GM18502 (cell line): ENCODE data around the gene IL17D.

Experiments used
- ATAC-seq: cut with Tn5 transposase; IDR thresholded peaks from one replicate; pipeline ENCODE4 v1.9.1; 2021; ENCODE audit warnings: mild to moderate bottlenecking; ENCODE audit not compliant: unreplicated experiment, poor library complexity

Gene IL17D

DNA sequence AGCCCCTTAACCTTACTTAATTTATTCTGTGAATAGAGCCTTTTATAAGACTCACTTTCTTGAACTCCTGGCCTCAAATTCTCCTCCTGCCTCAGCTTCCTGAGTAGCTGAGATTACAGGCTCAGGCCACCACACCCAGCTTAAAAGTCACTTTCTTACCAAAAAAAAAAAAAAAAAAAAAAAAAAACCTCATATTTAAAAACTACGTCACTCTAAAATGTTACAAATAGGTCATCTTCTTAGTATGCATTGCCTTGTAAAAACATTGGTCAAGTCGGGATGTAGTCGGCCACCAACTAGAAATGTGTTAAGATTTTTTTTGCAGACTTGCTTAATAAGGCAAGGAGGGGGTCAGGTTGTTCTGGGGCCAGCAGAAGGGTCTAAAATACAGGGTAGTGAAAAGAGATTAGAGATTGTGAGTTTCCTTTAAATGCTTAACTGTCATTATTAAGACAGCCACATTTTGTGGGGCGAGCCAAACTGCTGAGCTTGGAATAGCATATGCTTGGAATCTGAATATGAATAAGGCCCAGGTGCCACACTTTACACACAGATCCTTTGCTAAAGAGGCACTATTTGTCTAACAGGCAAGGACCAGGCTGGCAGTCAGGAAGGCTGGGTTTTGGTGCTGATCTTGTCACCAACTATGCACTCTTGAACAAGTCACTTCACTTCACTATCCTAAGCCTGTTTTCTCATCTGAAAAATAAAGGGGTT lies 16.5 kb upstream of the IL17D start:
- no peak for ATAC-seq

DNA sequence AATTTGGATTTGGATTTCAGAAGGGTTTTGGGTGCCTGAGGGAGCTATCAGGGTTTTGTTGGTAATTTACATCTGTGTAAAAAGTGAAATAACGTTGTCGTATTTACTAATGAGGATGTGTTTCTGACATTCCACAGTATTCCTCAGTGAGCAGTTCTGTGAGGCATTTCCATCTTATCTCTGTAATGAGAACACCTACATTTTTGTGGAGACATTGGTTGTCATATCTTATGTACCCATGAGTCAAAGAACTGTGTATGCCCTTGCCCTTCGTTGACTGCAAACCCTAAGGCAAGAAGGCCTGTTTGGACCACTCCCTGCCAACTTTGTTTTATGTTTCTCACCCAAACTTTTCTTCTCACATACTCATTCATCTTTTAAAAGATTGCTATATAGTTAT lies 14.2 kb upstream of the IL17D start:
- no peak for ATAC-seq

DNA sequence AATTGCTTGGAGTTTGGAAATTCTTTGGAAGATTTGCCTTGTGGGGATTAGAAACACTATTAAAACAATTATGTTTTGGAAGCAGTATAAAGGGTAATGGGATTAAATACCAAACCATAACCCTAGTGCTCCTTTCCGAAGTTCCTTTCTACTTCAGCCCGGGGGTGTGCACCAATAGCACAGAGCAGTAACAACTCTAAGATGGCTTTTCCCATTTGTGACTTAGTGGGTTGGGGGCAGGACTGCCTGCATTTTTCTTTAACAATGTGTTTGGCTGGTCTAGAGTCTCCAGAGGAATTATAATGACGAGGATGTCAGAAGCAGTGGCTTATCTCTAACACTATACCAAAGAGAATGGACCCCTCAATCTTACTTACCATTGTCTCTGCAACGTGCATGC lies 11.9 kb upstream of the IL17D start:
- ATAC-seq: no peak

DNA sequence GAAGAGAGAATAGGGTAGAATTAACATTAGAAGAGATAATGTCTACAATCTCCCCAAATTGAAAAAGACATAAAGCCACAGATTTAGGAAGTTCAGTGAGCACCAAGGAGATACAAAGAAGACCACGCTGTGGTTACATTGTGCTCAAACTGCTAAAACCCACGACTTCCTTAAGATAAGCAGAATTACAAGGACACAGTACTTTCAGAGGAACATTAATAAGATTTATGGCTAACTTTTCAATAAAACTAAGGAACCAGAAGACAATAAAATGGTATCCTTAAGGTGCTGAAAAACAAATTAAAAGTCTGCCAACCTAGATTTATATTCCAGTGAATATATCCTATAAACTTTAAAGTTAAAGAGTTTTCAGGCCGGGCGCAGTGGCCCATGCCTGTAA lies 7.4 kb upstream of the IL17D start:
- no peak for ATAC-seq

DNA sequence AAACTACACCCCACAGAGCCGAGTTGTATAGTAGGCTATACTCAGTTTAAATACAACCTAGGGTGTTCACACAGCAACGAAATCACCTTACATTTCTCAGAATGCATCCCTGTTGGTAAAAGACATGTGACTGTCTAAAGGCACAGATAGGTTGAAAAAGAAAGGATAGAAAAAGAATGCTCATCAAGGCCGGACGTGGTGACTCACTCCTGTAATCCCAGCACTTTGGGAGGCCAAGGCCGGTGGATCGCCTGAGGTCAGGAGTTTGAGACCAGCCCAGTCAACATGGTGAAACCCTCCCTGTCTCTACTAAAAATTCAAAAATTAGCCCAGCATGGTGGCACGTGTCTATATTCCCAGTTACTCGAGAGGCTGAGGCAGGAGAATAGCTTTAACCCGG lies 3.8 kb upstream of the IL17D start:
- no peak for ATAC-seq

DNA sequence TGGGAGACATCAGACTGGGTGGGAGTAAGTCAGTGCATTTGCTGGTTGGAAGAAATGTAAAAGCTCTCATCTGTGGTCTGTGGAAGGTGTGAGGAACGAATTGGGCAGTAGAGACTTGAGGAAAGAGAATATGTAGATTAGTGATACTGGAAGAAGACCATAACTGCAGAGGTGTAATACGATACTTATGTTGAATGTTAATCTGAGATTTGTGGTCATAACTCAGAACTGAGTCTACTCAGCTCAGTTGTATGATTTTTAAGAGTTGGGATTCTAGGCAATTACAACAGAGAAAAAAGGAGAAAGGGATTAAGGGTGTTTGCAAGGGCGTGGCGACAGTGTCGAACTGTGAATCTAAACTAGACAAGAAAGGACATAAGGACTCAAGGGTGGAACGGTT lies 3.2 kb upstream of the IL17D start:
- ATAC-seq: no peak

DNA sequence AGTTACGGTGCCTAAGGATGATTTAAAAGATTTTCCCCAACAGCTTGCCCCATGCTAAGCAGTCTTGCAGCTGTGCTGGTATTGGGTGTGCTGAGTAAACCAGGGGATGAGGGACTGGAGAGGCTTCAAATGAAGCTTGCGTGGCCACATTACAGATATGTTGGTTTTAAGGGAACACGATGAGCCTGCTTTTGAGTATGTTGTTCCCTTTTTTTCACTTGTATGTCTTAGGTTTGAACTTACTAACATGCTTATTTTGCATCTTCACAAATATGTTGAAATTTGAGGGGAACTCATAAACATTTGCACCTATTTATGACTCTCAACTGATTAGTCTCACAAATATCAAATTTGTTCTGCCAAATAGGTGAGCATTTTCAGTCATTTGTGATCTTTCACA lies 2.0 kb upstream of the IL17D start:
- no peak for ATAC-seq

DNA sequence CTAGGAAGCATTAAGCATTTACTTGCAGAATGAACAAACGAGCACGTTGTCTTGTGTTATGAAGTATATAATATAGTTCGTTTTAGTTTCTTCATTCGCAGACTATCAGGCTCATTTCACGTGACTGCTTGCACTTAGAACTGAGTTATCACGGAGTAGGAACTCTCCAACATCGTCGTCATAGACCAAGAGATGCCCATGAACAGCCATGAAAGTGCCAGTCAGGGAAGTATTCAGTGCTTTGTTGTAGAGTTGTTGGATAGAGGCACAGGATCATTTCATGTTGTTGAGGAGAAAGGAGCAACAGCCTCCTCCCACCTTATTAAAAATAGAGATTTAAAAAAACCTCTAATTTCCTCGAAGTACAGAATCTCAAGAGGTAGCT lies 977 bp upstream of the IL17D start:
- ATAC-seq: no peak

DNA sequence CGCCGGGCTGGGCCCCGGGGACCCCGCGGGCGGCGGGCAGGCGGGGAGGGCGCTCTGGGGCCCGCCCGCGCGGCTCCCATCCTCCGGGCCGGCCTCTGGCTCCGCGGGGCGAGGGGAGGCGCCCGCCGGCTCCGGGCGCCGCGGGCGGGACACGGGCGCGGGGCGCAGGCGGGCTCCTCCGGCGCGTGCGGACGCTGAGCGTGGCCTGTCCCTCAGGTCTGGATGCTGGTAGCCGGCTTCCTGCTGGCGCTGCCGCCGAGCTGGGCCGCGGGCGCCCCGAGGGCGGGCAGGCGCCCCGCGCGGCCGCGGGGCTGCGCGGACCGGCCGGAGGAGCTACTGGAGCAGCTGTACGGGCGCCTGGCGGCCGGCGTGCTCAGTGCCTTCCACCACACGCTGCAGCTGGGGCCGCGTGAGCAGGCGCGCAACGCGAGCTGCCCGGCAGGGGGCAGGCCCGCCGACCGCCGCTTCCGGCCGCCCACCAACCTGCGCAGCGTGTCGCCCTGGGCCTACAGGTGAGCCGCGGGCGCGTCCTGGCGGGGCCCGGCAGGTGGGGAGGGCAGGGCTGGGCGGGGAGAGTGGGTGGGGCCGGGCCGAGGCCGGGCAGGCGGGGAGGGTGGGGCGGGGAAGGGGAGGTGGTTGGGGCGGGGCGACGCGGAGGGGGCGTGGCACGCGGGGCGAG lies 420 bp downstream of the IL17D start:
- peak; percentile 87 for ATAC-seq

DNA sequence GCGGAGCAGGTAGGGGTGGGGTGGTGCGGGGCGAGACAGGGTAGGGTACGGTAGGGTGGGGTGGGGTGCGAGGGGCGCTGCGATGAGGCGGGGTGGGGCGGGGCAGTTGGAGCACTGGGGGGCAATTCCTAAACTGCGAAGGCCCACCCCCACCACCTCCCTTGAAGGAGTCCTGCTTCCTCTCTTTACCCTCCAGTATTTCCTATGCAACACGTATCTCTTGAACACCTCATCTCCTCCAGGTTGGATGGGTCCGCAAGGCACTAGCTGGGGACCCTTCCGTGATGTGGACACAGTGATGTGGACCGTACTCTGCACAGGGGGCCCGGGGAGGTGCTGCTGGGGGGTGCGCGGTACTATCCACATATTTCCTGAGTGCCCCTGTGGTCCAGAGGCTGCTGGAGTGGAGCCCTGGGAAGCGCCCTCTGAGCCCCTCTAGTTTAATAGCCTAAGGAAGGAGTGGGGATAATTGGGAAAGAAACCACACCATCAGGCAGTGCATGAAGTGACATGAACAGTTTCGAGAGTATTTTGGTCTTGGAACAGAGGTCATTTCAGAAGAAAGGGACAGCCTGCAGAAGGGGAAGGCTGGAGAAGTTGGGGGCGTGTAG lies 1.1 kb downstream of the IL17D start:
- ATAC-seq: no peak

DNA sequence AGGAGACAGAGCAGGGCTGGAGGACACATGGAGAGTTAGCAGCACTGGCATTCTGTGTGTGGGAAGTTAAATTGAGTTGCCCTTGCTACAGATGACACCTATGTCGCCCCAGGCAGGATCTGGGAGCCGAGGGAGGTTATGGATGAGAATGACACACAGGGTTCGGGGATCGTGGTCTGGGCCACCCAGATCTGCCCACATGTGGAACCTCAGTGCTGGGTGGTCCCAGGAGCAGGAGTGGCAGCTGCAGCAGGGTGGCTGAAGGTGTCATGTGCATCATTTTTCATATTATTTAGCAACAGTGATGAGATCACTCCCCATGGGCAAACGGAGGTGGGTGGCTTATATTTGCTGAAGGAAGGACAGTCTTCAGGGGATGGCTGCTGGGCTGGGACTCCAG lies 3.2 kb downstream of the IL17D start:
- no peak for ATAC-seq

DNA sequence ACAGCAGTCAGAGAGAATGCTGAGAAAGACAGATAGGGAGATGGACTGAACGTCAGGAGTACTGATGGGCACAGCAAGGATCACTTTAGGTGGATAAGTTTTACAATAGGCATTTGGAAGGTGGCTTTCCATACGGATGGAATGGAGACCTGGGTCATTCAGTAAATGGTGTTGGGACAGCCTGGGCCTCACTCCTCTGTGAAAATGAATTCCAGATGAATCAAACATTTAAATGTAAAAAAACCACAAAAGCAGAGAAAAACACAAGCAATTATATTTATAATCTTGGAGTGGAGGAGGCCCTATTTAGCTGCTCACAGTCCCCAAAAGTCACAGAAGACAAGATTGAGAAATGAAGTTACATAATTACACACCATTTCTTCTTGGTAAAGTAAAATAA lies 4.7 kb downstream of the IL17D start:
- ATAC-seq: no peak

DNA sequence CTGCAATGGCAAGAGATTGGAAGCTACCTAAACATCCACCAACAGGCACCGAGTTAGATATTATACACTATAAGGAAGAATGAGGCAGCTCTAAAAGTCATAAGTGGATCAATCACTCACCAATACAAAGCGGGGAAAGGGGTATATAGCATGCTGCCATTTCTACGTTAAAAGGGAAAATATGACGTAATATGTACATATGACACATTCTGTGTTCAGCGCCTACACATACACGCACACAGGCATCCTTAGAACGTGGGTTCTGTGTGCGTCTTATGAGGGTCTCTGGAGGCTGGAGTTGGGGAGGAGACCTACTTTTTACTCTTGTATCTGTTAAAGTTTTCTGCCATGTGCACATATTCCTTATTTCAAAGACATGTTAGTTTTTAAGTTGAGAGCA lies 5.9 kb downstream of the IL17D start:
- ATAC-seq: no peak

DNA sequence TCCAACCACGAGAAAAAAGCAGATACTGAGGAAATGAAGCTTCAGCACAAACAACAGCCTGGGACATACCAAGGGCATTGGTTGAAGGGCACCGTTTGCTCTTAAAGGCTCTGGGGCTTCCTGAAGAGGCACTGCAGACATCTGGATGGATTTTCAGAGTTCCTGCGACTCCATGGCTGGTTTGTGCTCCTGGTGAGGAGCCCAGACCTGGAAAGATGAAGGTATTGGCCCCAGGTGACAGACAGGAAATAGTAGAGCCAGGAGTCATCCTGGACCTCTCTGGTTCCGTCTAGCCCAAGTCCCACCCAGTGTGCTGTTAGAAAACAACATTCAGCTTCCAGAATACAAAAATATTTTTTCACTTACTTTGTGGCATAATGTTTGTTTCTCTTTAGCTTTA lies 6.3 kb downstream of the IL17D start:
- no peak for ATAC-seq

DNA sequence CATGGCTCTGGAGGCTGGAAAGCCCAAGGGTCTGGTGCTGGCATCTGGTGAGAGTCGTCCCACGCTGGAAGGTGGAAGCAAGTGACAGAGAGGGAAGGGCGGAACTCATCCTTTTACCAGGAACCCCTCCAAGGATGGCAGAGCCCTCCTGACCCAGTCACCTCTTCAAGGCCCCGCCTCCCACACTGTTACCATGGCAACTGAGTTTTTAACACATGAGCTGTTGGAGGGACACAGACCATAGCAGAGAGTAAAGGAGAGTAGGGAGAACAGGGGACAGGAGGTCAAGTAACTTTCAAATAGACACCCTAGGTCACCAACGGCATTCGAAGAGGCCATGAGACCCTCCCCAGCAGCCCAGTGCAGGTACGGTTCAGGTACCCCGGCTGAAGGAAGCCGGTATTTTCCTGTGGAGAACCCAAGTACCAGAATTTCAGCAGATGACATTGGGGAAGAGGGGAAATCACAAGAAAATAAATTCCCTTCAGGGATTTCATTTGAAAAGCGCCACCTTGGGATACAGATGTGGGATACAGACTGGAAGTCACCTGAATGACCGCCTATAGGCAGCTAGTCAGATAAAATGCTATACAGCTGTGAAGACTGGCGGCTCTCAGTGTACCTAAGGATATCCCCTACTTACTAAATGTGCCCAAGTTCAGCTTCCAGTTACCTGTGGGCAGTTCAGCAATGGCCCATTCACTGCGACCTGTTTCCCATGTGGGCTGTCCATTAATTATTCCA lies 8.0 kb downstream of the IL17D start:
- no peak for ATAC-seq

DNA sequence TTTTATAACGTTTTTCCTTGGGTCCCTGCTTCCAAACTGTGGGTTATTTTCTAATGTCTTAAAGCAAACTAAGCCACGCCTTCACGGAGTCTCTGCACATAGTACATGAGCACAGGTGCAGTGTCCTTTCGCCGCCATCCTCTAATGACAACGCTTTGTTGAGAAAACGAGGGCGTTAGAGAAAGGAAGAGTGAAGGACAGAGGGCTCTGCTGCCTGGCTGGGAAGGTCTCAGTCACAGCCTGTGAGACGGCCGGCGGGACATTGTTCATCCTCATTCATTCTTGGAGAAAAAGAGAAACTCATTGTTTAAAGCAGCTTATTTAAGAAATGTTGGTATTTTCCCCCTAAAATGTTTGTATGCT lies 9.5 kb downstream of the IL17D start:
- no peak for ATAC-seq

DNA sequence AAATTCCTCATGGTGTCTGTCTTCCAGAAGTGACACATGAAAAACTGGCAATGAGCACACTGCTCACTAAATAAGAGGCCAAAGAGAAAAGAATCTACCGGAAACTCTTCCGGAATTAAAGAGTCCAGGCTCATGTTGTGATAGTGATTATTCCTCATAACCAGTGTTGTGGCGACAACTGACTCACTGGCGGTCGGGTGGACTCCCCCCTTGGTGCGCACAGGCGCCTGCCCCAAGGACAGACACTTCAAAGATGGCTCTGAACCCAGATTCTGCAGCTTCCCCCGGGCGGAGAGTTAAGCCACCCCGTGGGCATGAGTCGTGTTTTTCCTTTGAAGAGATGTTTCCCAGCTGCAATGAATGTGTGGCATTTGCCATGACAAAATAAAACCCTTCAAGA lies 10.3 kb downstream of the IL17D start:
- ATAC-seq: no peak

DNA sequence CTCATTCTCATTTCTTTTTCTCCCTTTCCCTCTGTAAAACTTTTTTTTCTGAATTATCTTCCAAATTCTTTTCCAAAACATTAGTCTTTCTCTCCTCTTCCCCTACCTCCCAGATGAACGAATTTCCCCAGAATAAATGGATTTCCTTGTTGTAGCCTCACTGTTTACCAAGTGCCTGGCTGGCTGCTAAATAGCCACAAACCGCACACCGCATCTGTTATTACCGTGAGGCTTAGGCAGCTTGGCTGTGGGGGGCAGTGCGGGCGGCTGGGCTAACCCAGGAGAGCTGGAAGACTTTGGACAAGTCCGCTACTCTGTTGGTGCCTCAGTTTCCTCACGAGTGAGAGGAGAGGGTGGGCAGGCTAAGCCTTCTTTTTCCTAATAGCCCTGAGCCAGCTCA lies 10.7 kb downstream of the IL17D start:
- ATAC-seq: no peak

DNA sequence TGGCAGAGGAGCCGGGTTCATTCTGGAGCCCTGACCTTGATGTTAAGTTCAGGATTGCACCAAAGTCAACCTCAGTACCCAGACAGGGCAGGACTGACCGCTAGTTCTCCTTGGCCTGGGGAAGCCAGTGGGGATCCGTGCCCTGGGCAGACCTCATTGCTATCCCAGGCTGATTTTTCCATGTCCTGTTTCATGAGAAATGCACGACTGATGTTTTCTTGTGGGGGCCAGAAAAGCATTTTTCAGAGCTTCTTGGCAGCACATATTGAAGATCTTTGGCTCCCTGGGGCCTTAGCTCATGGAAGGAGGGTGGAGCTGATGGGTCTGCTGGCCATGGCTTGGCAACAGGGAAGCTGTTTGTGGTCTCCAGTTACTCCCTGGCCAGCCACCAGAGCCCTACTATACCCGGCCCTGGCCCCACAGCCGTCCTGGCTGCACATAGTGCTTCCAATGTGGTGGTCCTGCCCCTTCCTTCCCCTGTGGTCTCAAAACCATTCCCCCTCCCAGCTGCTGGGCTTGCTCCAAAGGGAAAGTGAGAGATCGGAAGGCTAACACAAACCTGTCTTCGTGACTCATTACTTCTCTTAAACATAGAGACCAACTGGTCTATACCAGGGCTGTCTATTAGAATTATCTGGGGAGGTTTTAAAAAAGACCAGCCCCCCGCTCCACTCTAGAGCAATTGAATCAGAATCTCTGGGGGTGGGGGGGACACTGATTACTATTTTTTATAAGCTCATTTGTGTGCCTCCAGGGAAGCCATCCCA lies 11.2 kb downstream of the IL17D start:
- ATAC-seq: no peak

DNA sequence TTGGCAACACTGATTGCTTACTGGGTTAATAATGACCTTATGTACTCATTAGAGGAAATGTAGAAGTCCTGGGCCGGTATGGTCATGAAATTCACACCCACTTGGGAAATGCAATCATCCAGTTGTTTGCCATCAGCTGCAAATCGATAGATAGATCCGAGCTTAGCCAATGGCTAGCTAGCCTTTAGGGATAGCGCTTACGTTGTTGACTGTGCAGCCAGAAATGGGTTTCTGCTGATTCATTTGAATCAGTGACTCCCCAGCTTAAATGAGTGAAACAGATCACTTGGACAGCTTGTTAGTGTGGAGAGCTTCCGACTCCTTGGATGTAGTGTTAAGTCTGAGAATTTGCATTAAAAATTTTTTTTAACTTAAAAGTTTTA lies 11.8 kb downstream of the IL17D start:
- ATAC-seq: no peak

DNA sequence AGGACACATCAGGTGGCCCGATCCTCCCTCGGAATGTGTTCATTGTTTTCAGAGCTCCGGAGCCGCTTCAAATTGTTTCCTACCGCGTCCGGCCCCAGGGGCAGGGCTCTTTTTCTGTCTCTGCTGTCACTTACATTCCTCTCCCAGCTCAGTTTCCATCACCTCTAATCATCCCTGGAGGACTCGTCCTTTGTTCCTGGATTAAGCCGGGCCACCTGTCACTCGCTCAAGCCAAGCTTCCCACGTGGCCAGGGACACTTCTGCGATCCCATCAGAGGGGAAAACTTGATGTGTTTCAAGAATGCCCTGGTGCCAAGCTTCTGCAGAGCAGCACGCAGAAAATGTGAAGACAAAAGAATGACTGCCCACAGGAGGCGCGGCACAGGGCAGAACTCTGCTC lies 13.5 kb downstream of the IL17D start:
- ATAC-seq: no peak
